MM.1S (cell line): ENCODE data around the gene STN1.

ENCODE experiments used
- DNase-seq: peaks from one replicate; pipeline ENCODE4 v3.0.0-alpha.2; 2015
- H2AFZ ChIP-seq: fragments of 300-600 bp; sonication (generic); 2 replicates; pipeline ENCODE4 v1.6.0; 2016; ENCODE audit warnings: antibody characterized with exemption, low read length
- H3F3A ChIP-seq: fragments of 300-600 bp; sonication (generic); 2 replicates; pipeline ENCODE4 v1.6.1; 2016; ENCODE audit warnings: mild to moderate bottlenecking, antibody characterized with exemption, low read length, moderate library complexity, mixed read lengths; ENCODE audit not compliant: insufficient read depth
- H3K27ac ChIP-seq: fragments of 300-600 bp; sonication (generic); 2 replicates; pipeline ENCODE4 v1.5.1; 2016; ENCODE audit warnings: mild to moderate bottlenecking, low read length
- H3K27me3 ChIP-seq: fragments of 300-600 bp; sonication (generic); replicated peaks from 2 replicates; pipeline ENCODE4 v1.6.0; 2016; ENCODE audit warnings: low read length; ENCODE audit not compliant: insufficient read depth
- H3K36me3 ChIP-seq: fragments of 300-600 bp; sonication (generic); replicated peaks from 2 replicates; pipeline ENCODE4 v1.6.1; 2016; ENCODE audit warnings: mild to moderate bottlenecking, low read length, mixed read lengths; ENCODE audit not compliant: insufficient read depth
- H3K4me1 ChIP-seq: fragments of 300-600 bp; sonication (generic); 2 replicates; pipeline ENCODE4 v1.6.1; 2016; ENCODE audit warnings: low read length, mixed read lengths
- H3K4me2 ChIP-seq: fragments of 300-600 bp; sonication (generic); 2 replicates; pipeline ENCODE4 v1.6.0; 2016; ENCODE audit warnings: low read depth, low read length
- H3K4me3 ChIP-seq: fragments of 300-600 bp; sonication (generic); 2 replicates; pipeline ENCODE4 v1.5.1; 2016; ENCODE audit warnings: low read length, mixed read lengths
- H3K79me2 ChIP-seq: fragments of 300-600 bp; sonication (generic); 2 replicates; pipeline ENCODE4 v1.6.1; 2016; ENCODE audit warnings: mixed run types, low read length, mixed read lengths
- H3K9ac ChIP-seq: fragments of 300-600 bp; sonication (generic); 2 replicates; pipeline ENCODE4 v1.6.1; 2016; ENCODE audit warnings: low read length, mixed read lengths
- H3K9me2 ChIP-seq: fragments of 300-600 bp; sonication (generic); replicated peaks from 2 replicates; pipeline ENCODE4 v1.6.1; 2016; ENCODE audit warnings: mild to moderate bottlenecking, low read length, mixed read lengths; ENCODE audit not compliant: insufficient read depth
- H3K9me3 ChIP-seq: fragments of 300-600 bp; sonication (generic); replicated peaks from 2 replicates; pipeline ENCODE4 v1.6.1; 2016; ENCODE audit warnings: mild to moderate bottlenecking, low read length, mixed read lengths; ENCODE audit not compliant: insufficient read depth
- H4K20me1 ChIP-seq: fragments of 300-600 bp; sonication (generic); 2 replicates; pipeline ENCODE4 v1.6.1; 2016; ENCODE audit warnings: mild to moderate bottlenecking, low read length, moderate library complexity, mixed read lengths; ENCODE audit not compliant: insufficient read depth
- EZH2 ChIP-seq: fragments of 300-600 bp; sonication (generic); optimal IDR thresholded peaks from 2 replicates; pipeline ENCODE3; 2017; ENCODE audit warnings: low read depth, mild to moderate bottlenecking, antibody characterized with exemption, low read length, mixed read lengths
- EZH2phosphoT487 ChIP-seq: fragments of 300-600 bp; sonication (generic); IDR thresholded peaks from 2 replicates; pipeline ENCODE4 v1.6.1; 2018; ENCODE audit warnings: antibody characterized with exemption, low read length
- TF ChIP-seq, protein P1 (sequence below): fragments of 300-600 bp; sonication (generic); IDR thresholded peaks from 2 replicates; pipeline ENCODE4 v1.5.1; 2016; ENCODE audit warnings: antibody characterized with exemption, low read length, mixed read lengths

The STN1 gene

DNA sequence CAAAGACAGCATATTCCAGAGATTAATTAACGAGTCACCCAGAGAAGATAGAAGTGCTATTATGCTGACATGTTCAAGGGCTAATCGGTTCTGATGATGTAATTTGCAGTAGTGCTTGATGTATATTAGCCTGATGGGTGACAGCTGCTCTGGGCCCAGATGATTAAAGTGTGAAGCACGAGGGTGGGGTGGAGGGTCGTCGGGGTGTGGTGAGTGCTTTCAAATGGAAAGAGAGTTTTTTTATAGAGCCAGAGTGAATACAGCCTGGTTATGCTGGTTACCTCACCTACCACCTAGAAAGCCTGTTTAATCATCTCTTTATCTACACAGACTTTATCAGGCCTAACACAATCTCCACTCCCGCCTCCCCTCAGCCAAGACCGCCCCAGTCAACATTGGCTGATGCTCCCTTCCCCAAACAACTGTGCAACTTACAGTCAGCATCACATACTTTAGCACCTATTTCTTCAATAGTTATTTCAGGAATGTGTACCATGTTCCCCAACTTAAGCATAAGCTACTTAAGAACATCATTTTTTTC, 11.5 kb upstream of the STN1 start:
- TF ChIP-seq, protein P1, sequence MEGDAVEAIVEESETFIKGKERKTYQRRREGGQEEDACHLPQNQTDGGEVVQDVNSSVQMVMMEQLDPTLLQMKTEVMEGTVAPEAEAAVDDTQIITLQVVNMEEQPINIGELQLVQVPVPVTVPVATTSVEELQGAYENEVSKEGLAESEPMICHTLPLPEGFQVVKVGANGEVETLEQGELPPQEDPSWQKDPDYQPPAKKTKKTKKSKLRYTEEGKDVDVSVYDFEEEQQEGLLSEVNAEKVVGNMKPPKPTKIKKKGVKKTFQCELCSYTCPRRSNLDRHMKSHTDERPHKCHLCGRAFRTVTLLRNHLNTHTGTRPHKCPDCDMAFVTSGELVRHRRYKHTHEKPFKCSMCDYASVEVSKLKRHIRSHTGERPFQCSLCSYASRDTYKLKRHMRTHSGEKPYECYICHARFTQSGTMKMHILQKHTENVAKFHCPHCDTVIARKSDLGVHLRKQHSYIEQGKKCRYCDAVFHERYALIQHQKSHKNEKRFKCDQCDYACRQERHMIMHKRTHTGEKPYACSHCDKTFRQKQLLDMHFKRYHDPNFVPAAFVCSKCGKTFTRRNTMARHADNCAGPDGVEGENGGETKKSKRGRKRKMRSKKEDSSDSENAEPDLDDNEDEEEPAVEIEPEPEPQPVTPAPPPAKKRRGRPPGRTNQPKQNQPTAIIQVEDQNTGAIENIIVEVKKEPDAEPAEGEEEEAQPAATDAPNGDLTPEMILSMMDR = no peak
- TF ChIP-seq EZH2 (no peak), EZH2phosphoT487 (no peak)
- no peaks in the 10 kb centered on the region for H3K27me3 ChIP-seq
- no peaks in the 10 kb centered on the region for H3K4me1 ChIP-seq
- no peaks in the 10 kb centered on the region for H3K36me3 ChIP-seq
- no peak overlapping the region for H3K9ac ChIP-seq
- H3K79me2 ChIP-seq = no peaks in the 10 kb centered on the region
- no peak overlapping the region for H3K27ac ChIP-seq
- H3K9me3 ChIP-seq = no peaks in the 10 kb centered on the region
- no peaks in the 10 kb centered on the region for H3K9me2 ChIP-seq
- no peak overlapping the region for H3K4me3 ChIP-seq
- no peaks in the 10 kb centered on the region for H4K20me1 ChIP-seq
- H3F3A ChIP-seq = no peaks in the 10 kb centered on the region
- no peak overlapping the region for H2AFZ ChIP-seq
- DNase-seq = no peak
- no peak overlapping the region for H3K4me2 ChIP-seq

DNA sequence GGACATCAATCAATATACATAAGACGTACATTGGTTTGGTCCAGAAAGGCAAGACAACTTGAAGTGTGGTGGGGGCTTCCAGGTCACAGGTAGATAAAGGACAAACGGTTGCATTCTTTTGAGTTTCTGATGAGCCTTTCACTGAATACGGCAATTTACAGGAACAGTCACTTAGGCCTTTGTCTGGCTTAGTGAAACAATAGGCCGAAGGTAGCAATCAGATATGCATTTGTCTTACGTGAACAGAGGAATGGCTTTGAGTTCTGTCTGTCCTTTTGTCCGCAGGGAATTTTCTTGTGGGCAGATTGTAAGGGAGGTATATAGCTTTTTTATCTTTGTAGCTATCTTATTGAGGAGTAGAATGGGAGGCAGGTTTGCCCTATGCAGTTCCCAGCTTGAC, 10.8 kb upstream of the STN1 start:
- no peak overlapping the region for H3K4me2 ChIP-seq
- no peaks in the 10 kb centered on the region for H3K9me2 ChIP-seq
- no peaks in the 10 kb centered on the region for H4K20me1 ChIP-seq
- no peak overlapping the region for H3K4me3 ChIP-seq
- no peaks in the 10 kb centered on the region for H3K4me1 ChIP-seq
- H3K79me2 ChIP-seq = no peaks in the 10 kb centered on the region
- H3K27me3 ChIP-seq = no peaks in the 10 kb centered on the region
- no peak overlapping the region for H3K27ac ChIP-seq
- no peak overlapping the region for H3K9ac ChIP-seq
- TF ChIP-seq EZH2phosphoT487 = no peak
- TF ChIP-seq, protein P1 = no peak
- TF ChIP-seq EZH2 = no peak
- H3K36me3 ChIP-seq = no peaks in the 10 kb centered on the region
- no peaks in the 10 kb centered on the region for H3K9me3 ChIP-seq
- H2AFZ ChIP-seq = no peak overlapping the region
- no peaks in the 10 kb centered on the region for H3F3A ChIP-seq
- DNase-seq = no peak

DNA sequence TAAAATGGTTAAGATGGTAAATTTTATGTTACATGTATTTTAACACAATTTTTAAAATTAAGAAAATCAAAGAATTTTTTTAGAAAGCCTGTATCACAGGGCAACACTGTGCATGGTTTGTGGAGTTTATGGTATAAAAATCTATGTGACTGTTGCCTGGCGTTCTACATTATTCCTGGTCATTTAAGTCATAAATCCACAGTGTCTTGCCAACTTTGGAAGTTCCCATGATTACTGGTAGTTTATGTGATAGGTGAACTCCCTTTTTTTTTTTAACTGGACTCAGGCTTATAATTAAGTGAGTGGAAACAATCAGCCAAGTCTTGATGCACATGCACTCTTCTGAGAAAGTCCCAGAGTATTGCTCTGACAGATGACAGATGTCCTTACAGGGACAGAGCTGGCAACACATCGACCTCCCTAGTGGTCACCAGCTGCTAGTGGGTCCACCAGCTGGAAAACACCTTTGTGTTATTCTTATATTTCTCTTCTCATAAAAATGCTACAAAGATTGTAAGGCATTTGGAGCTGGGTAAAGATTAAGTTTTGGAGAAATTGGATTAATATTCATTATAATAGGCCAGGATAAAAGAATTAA, 8.8 kb upstream of the STN1 start:
- H3K27me3 ChIP-seq = no peaks in the 10 kb centered on the region
- no peak overlapping the region for H2AFZ ChIP-seq
- H3K9me2 ChIP-seq = no peaks in the 10 kb centered on the region
- no peaks in the 10 kb centered on the region for H3K9me3 ChIP-seq
- no peak overlapping the region for H3K4me2 ChIP-seq
- H3K27ac ChIP-seq = no peak overlapping the region
- H4K20me1 ChIP-seq = no peaks in the 10 kb centered on the region
- TF ChIP-seq, protein P1 = no peak
- TF ChIP-seq EZH2phosphoT487 = no peak
- no peak for TF ChIP-seq EZH2
- no peak overlapping the region for H3K4me3 ChIP-seq
- no peak overlapping the region for H3K9ac ChIP-seq
- no peaks in the 10 kb centered on the region for H3K36me3 ChIP-seq
- no peaks in the 10 kb centered on the region for H3F3A ChIP-seq
- DNase-seq = no peak
- no peaks in the 10 kb centered on the region for H3K79me2 ChIP-seq
- no peaks in the 10 kb centered on the region for H3K4me1 ChIP-seq
